HG03558 (cell line): ENCODE results near the gene TM2D3.
"Not testable (repeated sequence)": the region's sequence is repeated elsewhere in the genome, so short reads cannot be mapped to it uniquely, and the experiment has no call there.

Source experiments
- ATAC-seq: cut with Tn5 transposase; IDR thresholded peaks from one replicate; pipeline ENCODE4 v1.9.1; 2021; ENCODE audit warnings: moderate number of reproducible peaks; ENCODE audit not compliant: unreplicated experiment; ENCODE audit errors: extremely low read depth

The TM2D3 gene

DNA sequence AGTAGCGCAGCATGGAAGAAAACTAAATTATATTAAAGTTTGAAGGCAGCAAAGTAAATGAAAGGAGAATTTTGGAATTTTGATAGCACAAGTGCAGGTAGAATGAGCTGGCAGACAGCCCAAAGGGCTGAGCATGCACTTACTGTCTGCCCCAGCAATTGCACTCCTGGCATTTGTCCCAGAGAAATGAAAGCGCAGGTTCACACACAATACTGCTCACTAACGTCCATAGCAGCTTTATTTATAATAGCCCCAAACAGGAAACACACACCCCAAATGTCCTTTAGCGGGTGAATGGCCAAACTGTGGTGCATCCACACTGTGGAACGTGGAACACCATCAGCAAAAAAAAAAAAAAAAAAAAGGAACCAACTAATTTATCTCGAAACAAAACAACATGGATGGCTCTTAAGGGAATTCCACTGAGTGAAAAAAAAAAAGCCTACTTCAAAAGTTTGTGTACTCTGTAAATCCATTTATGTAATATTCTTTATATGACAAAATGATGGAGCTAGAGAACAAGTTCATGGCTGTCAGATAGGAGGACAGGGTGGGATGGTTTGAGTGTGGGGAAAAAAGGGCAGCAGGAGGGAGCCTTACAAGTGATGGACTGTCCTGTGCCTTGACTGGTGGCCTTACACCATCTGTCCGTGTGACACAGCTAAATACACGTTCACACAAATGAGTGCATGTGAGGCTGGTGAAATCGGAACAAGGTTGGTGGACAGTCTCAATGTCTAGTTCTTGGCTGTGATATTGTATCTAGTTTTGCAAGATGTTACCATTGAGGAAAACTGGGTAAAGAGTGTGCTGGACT is 6.0 kb upstream of the TM2D3 start:
- no peak for ATAC-seq

DNA sequence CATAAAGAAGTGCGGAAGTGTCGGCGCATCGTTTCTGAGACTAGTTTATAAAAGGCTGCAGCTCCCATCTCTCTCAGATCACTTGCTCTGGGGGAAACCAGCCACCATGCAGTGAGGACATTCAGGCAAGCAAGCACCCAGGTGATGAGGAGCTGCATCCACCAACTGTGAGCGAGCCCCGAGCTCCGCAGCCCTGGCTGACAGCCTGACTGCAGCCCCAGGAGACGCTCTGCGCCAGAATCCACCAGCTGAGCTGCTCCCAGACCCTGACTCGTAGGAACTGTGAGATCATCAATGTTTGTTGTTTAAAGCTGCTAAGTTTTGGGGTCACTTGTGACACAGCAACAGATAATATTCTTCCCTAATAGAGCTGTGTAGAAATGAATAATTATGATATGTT is 5.0 kb upstream of the TM2D3 start:
- ATAC-seq: no peak

DNA sequence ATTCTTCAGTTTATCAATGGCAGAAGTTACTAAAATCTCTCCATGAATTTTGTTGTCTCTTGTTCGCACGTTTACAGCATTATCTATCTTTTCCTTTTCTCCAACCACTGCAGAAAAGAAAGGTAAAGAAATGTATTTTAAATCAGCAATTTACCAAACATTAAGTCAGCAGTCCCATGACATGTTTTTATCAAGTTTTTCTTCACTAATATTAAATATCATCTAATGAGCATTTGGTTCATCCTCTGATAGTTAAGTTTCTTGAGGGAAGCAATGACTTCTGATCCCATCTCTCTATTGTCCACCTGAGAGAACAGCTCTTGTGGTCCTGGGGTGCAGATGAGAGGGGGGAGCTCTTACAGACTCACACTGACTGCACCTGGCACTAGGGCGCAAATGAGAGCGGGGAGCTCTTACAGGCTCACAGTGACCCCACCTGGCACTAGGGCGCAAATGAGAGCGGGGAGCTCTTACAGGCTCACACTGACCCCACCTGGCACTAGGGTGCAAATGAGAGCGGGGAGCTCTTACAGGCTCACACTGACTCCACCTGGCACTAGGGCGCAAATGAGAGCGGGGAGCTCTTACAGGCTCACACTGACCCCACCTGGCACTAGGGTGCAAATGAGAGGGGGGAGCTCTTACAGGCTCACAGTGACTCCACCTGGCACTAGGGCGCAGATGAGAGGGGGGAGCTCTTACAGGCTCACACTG is 2.6 kb upstream of the TM2D3 start:
- ATAC-seq: not testable (repeated sequence)

DNA sequence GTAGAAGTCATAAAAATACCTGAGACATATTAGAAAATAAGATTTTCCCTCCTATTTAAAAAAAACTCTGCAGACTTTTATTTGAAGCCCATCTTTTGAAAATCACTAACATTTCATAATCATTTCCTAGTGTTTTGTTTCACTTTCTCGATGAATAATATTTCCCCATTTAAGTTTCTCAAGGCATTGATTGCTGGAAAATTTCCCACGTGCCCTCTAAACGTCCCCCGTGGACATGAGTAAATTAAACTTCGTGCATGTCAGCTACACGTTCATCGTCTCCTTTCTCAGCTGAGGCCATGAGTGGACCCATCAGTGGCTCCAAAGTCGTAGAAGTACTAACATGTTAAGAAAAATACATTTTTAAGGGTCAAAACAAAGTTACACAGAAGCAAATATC is 2.0 kb upstream of the TM2D3 start:
- no peak for ATAC-seq

DNA sequence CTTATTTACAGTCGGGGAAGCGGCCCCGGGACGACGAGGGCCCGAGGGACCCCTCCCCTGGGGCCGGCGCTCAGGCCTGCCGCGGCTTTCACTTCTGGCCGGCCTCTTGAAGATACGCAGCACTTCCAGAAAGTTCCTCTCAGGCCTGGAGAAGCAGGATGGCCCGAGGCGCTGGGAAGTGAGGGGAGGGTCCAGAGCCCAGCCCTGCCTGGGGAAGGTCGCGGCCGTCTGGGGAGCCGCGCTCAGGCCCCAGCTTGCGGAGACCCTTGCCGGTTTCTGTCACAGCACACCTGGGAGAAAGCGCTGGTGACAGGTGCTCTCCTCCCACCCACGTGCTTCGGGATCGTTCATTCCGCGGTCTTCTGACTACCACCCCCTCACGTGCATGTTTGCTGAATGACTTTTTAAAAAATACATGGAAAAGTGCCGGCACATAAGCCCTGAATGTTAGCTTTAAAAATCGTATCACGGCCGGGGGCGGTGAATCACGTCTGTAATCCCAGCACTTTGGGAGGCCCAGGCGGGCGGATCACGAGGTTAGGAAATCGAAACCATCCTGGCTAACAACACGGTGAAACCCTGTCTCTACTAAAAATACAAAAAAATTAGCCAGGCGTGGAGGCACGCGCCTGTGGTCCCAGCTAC is 727 bp upstream of the TM2D3 start:
- no peak for ATAC-seq

DNA sequence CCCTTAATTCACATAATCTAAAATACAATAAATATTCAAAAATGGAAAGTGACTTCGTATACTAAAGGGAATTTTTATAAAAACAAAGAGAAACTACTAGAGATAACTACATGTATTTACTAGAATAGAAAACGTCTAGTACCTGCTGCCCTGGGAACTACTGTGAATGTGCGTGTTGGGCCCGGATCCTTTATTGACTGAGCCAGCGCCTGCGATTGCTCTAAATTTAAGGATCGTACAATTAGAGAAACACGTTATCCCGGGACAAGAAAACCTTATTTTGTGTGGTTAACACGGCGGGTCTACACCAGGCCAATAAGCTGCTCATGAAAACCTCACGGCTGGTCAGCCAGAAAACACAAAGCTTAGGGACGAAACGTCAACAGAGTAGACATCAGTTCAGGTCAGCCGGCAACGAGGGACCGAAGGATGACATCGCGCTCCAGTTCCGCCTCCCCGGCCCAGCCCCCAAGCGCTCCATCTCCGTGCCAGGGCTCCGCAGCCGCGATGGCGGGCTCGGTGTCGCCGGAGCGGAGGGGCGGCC is 555 bp downstream of the TM2D3 start:
- no peak for ATAC-seq

DNA sequence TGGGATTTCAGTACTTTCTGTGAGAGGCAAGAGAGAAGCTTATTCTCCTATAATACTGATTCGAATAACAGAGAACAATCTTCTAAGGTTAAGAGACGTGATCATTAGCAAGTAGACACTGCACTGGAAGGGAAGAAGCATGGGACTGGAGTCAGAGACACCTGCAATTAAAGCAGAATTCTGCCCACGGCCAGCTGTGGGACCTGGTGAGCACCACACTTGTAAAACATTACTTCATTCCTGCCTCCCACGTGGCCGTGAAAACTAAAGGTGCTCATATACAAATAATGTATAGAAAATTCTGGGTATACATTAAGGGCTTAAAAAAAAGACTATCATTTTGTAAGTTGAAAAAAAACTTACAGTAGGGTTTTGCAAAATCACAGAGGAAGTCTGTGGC is 2.0 kb downstream of the TM2D3 start:
- no peak for ATAC-seq

DNA sequence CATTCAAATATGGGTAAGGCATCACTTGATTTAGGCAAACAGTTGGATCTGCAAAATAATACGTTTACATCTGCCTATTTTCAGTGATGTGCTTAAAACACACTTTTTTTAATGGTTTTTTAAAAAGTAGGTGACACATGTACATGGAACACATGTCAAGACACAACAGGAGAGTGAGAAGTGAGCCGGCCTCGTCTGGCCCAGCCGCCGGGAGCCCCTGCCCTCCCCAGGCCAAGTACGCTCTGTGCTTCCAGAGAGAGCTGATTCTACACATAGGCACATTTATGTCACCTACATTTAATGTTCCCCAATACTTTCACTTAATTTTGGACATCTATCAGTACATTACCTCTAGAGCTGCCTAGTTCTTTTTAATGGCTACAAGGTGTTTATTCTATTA is 3.8 kb downstream of the TM2D3 start:
- ATAC-seq: no peak

DNA sequence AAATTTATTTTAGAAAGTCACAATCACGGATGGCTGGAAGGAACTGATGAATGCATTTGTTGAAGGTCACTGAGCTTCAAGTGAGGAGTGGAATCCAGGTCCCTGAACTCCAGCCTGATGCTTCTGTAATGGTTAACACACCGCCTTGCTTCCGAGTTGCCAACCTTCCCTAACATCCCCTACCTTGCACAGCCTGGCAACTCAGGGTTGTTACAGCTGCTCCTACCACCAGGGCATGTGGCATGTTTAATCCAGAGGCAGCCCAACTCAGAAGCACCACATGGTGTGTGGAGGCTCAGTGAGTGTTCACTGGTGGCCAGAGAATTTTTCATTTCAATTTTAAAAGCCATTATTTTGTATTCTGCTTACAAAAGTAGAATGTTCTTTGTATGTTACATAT is 4.9 kb downstream of the TM2D3 start:
- no peak for ATAC-seq

DNA sequence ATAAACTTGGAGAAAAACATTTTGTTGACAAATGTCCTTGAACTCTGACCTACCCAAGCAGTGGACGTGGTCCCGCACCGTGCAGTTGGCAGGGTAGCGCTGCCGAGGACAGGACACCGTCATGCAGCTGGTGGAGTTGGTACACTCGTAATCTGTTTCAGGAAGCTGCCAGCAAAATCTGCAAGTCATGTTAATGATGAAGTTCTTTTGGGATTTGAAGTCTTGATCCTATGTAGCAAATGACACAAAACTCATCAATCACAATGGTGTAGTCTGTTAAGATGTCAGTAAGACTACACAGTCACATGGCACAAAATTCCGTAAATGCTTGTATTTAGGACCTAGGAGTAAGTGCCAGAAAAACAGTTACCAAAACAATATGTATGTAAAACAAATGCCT is 5.5 kb downstream of the TM2D3 start:
- no peak for ATAC-seq

DNA sequence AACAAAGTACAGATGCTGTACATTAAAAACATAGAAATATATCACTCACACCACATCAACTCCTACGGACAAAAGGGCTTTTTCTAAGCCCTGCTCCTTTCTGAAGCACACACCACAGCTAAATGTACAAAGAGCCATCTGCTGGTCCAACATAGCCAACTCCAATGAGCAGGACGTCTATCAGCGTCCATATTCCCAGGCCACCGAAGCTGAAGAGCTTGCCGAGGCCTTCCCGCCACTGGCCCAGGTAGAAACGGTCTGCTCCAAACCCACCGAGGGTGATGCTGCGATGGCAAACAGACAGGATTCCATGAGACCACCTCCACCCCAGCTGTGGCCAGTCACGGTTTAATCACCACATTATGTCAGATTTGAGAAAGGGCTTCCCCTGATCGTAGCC is 9.8 kb downstream of the TM2D3 start:
- ATAC-seq: no peak

DNA sequence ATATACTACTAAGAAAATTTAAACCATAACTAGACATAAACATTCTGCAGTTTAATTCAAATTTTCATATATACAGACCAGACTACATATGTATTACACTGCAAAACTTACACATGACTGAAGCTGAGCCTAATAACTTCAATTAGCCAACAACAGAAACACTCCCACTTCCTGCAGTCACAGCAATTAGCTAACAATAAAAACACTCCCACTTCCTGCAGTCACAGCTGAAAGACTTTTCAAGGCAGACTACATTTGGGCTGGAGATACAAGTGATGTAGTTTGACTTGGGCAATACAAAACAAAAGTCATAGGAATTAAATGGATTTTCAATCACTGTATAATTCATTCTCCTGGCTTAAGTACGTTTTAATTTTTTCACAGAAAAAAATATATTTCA is 10.3 kb downstream of the TM2D3 start:
- no peak for ATAC-seq

DNA sequence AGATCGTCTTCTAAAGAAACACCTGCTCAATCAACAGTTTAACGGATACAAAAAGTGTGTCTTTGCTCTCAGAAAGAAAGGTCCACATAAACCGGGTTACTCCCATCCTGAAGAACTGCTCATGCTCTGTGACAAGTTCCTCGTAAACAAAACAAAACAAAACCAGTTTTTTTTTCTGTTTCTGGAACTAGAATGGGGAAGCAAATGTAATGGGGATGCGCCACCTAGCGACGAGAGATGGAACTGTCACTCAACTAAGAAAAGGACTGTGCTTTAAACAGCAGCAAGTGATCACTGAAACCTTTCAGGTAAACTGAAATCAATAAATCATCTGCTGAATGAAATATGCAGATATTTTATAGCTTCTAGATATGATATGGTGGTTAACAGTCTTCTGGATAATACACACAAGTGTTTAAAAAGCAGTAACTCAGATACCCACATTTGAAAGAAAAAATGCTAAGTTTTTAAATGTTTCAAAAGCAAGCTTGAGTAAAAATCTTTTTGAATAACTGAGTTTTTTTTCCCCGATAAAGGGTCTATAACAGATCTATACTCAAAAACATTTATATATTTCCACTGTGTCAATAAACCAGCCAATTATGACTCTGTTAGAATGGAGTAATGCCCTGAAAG is 10.9 kb downstream of the TM2D3 start:
- ATAC-seq: no peak

DNA sequence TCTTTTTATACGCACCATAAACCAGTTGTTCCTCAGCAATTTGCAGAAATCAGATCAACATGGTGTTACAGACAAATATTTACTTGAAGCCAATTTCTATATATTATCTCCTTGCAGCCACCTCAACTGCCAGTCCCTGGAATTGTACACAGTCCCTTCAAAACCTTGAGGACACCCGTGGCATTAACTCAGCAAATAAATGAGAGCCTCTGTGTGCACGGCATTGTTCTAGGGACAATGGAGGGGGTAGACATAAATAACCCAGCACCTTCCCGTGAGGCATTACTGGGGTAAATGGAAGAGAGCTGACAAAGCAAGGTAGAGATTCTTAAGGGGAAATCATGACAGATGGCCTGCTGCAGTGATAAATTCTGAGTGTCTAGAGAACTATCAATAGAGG is 12.5 kb downstream of the TM2D3 start:
- ATAC-seq: no peak

DNA sequence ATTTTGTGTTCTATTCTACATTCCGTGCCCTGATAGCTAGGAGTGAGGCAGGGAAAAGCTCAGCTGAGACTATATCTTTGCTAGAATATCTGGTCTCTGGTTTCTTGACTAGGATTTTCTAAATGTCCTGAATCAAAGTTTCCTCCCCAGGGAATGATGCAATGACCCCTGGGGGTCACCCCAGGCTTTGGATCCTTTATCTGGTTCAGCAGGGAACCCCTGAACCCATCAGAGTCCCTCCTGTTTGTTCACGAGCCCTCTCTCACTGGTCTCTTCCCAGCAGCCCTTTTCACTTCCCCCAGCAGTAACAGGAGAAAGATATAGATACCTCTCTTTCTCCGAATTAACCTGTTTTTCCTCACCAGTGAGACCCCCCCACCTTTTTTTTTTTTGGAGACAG is 14.3 kb downstream of the TM2D3 start:
- ATAC-seq: no peak

DNA sequence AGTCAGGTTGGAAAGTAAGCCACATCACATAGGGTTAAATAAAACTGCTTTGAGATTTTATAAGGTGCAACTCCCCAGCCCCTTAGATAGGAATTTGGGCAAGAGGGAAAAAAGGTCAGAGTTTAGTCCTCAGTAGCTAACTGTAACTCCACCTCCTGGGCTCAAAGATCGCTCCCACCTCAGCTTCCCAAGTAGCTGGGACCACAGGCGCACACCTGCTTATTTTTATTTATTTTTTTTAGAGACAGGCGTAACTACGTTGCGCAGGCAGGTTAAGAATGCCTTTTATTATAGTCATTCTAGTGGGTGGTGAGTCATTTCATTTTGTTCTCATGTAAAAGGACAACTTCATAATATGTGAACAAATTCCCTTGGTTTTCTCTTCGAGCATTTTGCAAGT is 14.7 kb downstream of the TM2D3 start:
- ATAC-seq: no peak

DNA sequence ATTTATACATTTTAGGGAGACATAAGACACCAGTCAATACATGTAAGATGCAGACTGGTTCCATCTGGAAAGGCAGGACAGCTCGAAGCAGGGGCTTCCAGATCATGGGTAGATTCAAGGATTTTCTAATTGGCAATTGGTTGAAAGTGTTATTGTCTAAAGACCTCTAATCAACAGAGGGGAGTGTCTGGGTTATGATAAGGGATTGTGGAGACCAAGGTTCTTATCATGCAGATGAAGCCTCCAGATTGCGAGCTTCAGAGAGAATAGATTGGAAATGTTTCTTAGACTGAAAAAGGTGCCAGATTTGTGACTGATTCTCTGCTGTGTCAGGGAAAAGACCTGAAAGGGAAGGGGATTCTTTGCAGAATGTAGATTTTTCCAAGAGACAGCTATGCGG is 15.1 kb downstream of the TM2D3 start:
- ATAC-seq: no peak

DNA sequence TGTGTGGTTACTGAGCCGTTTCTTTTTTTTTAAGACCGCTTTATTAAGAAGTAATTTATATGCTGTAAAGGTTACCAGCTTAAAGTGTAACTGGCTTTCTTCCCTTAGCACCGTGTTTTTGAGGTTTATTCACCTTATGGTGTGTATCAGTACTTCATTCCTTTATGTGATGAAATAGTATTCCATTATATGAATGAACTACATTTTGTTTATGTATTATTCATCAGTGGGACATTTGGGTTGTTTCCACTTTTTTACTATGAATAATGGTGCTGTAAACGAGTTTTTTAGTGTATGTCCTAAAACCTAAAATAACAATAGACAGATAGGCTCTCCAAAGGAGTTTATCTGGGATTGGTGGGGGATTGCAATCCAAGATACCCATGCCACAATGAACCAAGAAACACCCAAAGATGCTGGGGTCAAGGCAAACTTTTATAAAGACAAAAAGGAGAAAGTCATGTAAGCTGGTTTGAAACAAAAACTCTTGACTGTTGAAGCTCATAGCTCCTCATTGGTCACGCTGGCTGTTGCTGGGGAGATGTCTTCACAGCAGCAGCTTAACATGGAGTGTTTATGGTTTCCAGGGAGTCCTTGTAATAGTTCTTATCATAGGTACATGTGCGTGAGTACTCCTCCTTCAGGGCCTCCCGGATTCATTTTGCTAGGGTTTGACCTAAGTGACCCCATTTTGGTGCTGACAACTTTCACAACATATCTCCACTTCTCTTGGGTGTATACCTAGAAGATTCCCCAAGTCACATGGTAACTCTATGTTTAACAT is 16.0 kb downstream of the TM2D3 start:
- no peak for ATAC-seq

DNA sequence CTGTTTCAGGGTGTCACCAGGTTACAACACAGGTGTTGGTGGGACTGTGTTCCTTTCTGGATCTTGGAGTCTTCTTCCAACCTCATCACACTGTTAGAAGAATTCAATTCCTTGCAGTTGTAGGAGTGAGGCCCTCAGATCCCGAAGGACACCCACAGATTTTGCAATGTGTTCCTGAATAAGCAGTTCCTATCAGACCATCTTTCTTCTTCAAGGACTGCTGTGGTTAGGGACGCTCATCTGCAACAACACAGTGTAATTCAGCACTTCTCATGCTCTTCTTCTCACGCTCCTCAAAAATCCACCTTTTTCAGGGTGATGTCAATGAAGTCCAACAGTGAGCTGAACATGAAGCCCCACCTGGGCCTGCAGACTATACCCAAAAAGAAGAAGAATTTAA is 18.8 kb downstream of the TM2D3 start:
- ATAC-seq: no peak

DNA sequence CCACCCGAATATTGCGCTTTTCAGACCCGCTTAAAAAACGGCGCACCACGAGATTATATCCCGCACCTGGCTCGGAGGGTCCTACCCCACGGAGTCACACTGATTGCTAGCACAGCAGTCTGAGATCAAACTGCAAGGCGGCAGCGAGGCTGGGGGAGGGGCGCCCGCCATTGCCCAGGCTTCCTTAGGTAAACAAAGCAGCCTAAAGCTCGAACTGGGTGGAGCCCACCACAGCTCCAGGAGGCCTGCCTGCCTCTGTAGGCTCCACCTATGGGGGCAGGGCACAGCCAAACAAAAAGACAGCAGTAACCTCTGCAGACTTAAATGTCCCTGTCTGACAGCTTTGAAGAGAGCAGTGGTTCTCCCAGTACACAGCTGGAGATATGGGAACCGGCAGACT is 25.5 kb downstream of the TM2D3 start:
- not testable (repeated sequence) for ATAC-seq
